ENCODE measurements around the gene OR5D13.

- TF ChIP-seq CTCF (conservative IDR thresholded peaks at IDR 0.05) (no peak), EZH2 (IDR thresholded peaks at IDR 0.05; ENCODE audit: low read depth) (no peak)
Observed at GRCh38 chr11:55819330-55819729, 46.1 kb downstream of the OR5D13 start, which contains the start of gene OR5D18.

Data from PC-9 (cell line).